ENCODE measurements around the gene CLTRN.
"Not testable (repeated sequence)": the region's sequence is repeated elsewhere in the genome, so short reads cannot be mapped to it uniquely, and the experiment has no call there.

The CLTRN gene, protein sequence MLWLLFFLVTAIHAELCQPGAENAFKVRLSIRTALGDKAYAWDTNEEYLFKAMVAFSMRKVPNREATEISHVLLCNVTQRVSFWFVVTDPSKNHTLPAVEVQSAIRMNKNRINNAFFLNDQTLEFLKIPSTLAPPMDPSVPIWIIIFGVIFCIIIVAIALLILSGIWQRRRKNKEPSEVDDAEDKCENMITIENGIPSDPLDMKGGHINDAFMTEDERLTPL

DNA sequence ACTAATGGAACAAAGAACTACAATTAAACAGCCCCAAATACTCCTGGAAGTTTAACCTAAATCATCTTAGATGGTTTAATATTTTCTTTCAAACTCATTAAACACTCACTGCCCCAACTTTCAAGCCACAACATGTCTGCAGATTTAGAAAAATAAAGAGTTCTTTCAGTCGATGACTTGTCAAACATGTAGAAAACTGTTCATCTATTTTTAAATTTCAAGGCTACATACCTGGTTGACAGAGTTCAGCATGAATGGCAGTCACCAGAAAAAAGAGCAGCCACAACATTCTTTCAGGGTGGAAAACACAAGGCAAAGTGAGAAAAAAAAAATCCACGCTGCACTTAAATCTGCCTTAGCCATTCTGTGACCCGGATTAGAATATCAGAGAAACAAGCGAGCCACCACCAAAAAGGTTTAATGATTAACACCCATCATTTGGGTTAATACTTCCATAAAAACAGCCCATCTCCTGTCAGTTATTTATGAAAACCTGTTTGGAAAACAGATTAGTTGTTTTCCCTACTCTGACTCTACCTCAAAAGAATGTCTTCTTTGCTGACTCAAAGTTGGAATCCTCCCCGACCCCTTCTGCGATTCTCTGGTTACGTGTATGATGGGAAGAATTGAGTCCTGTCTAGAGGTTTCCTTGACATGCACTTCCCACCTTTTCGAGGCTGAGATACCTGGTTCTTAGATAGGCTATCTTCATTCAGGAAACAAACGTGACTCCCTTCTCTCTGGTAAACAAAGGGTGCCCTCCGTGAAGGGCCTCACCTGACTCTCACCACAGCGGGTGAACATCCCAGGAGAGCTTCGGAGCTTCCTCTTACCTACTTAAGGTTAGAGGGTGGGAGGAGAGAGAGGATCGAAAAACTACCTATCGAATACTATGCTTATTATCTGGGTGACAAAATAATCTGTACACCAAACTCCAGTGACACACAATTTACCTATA lies at the start of gene CLTRN:
Gene CLTRN (minus strand): TSS at position 319 of the 958 bp plus-strand sequence. CDS start 30 bp downstream, at position 289.
- no peak for DNase-seq

DNA sequence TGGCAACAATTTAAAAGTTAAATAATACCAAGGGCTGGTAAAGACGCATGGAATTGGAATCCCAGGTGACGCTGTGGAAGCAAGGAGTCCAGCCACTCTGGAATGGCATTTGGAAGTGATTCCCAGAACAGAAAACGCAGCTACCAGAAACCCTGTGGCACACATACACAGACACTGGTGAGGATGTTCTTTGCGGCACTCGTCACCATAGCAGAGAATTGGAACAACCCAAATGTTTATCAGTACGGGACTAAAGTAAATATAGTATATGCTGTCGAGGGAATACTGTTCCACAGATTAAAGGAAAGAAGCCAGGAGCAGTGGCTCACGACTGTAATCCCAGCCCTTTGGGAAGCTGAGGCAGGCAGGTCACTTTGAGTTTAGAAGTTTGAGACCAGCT lies 39.7 kb upstream of the CLTRN start:
- not testable (repeated sequence) for DNase-seq

DNA sequence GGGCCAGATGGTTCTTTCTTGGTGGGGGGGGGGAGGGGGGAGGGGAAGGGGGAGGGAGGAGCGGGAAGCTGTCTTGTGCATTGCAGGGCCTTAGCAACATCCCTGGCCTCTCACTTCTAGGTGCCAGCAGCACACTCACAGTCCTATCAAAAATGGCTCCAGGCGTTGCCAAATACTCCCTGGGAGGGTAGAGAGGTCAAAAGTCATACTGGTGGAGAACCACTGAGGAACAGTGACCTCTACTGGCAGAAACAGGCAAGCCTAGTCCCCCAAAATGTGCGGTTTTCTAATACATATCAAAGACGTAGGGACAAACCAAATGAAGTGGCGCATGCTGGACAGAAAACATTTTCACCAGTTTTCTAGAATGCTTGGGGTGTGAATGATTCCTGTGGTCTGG lies 39.2 kb upstream of the CLTRN start:
- not testable (repeated sequence) for DNase-seq

DNA sequence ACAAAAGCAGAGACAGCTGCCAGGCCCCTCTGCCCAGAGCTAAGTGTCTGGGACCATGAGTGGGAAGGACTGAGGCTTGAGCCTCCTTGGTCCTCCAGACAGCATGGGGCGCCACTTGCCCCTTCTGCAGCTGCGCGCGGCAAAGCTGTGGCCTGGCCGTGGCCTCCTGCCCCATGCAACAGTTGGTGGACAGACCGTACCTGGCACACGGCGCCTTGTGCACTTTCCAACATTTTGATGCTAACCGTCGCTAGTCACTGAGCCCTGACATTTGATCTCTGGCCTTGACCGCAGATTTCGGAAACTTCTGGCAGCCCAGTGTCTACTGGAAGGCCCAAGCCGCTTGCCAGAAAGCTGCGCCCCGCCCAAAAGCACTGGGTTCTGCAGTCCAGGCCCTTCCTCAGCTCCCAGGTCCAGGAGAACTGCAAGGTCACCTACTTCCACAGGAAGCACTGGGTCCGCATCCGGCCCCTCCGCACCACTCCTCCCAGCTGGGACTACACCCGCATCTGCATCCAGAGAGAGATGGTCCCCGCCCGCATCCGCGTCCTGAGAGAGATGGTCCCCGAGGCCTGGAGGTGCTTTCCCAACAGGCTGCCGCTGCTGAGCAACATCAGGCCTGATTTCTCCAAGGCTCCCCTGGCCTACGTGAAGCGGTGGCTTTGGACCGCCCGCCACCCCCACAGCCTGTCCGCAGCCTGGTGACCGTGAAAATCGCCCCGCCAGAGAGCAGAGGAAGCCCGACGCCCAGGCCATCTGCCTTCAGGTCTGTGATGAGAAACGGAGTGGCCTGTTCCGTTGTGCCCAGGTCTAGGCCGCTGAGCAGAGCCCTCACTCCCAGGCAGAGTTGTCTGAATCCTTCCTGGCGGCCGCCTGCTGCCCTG lies 38.1 kb upstream of the CLTRN start:
- DNase-seq: no peak

DNA sequence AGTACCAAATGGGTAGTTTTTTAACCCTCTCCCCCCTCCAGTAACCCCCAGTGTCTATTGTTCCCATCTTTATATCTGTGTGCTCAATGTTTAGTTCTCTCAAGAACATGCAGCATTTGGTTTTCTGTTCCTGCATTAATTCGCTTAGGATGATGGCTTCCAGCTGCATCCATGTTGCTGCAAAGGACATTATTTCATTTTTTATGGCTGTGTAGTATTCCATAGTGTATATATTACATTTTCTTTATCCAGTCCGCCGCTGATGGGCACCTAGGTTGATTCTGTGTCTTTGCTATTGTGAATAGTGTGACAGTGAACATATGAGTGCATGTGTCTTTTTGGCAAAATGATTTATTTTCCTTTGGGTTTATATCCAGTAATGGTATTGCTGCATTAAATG lies 31.9 kb upstream of the CLTRN start:
- DNase-seq: no peak

DNA sequence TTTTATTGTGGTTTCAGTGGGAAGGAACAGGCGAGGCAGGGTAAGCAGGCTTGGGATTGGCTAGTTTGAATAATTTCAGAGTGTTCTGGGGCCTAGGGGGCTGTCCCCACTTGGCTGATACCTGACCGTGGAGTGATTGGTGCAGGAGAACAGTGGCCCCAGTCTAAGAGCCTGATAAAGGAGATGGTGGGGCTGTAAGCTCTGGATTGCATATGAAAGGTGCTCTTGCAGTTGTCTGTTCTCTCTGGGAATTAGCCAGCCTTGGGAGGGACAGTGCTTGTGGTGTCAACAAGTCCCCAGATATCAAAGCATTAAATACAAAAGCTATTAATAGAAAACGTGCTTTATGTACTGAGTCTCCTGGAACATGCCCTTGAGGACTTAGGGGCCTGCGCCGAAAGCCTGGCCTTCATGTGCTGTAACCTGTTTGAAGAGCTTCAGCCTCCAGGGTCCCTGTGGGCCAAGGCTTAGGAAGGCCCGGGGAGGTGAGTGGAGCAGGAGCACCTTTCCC lies 30.4 kb upstream of the CLTRN start:
- DNase-seq: no peak

DNA sequence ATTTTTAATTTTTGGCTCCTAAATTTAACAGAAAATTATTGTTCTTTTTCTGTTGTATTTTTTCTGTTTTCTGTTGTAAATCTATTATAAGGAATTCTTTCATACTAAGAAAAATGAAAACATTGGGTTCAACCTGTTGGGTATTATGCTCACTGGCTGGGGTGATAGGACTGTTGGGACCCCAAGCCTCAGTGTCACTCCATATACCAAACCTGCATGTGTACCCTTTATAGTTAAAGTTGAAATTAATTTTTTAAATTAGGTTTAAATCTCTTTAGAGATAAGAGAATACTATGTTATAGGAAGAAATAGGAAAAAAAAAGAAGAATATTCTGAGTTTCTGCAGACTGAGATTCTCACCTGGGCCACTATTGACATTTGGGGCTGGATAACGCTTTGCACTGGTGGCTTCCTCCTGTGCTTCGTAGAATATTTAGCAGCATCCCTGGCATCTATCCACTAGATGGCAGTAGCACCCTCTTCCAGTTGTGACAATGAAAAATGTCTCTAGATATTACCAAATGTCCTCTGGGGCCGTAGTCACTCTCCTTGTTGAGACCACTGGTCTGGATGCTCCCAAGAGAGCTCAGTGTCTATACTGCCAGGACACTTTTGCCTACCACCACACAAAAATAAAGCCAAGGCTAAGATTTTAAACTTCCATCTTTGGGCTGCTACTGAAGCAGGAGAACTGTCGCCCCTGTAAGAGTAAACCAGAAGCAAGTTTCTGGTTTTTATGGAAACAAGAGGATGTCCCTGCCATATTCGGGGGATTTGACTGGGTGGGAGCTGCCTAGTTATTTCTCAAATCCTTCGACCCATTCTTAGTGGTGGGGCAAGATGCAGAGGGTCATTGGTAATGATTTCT lies 22.4 kb upstream of the CLTRN start:
- peak; percentile 31 to 55 for DNase-seq

DNA sequence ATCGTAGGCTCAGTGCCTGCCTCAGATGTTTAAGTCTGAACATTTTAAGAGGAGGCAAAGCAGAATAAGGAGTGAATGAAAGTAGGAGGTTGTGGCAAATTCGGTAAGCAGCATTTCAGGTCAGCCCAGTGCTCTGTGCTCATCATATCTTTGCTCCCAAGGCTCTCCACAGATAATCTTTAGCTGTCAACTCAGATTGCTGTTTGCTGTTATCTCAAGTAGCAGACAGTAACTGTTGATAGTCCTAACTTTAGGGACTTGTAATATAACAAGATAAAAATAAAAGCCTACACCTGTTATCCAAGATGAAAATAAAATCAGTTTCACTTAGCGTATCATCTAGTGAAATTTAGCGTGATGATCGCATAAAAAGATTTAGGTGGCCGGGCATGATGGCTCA lies 18.6 kb upstream of the CLTRN start:
- no peak for DNase-seq

DNA sequence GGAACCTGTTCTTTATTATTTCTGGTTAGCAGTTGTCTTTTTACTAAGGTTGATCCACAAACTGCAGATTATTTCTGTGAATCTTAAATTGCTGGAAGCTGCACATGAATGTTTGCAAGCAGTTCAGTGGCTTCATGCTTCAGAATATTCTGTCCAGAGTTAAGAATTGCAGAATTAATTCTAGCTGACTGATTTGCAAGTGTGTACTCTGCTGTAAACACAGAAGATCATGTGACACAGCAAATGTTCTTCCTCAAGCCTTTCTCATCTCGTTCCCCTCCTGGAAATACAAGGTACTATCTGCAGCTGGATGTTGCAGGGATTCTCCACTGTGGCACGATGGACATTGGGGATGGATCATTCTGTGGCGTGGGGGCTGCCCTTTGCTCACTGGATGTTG lies 16.8 kb upstream of the CLTRN start:
- no peak for DNase-seq

DNA sequence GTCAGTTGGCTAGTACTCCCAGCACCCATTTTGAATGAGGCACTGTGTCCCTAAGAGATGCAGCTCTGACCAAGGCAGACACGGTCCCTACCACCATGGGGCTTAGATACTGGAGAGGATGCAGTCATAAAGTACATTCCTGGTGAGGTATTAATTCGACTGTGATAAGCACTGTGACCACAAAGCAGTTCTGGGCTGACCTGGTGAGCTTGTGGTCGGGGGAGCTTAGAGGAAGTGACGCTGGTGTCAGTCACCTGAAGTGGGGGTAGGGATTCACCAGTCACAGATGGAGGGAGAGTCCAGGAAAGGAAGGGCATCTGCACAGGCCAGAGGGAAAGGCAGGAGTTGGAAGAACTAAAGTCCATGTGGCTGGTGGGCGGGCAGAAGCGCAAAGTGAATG lies 15.8 kb upstream of the CLTRN start:
- DNase-seq: no peak

DNA sequence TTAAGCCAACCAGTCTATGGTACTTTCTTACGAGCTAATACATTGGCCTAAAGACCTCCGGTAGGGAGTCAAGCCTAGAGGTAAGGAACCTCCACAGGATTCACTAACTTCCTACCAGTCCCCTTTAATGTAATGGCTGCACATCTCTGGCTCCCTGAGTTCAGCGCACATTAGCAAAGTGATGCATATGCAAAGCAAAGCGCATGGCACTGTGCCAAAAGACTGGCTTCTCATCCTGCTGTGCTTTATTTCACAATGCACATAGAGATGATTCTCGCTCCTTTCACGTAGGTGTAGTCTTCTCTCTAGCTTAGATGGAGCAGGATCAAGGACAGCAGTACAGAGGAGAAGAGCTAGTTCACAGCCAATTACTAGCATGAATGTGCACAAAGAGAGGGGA lies 14.6 kb upstream of the CLTRN start:
- no peak for DNase-seq

DNA sequence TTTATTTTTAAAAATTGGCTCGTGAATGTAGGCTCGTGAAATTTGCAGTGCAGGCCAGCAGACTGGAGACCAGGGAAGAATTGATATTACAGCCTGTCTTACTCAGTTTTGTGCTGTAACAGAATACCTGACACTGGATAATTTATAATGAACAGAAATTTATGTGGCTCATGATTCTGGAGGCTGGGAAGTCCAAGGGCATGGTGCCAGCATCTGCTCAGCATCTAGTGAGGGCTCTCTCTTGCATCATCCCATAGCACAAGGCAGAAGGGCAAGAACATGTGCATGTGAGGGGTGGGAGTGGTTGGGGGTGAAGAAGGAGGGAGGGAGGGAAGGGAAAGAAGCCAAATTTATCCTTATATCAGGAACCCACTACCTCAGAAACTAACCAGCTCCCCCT lies 13.7 kb upstream of the CLTRN start:
- DNase-seq: no peak

DNA sequence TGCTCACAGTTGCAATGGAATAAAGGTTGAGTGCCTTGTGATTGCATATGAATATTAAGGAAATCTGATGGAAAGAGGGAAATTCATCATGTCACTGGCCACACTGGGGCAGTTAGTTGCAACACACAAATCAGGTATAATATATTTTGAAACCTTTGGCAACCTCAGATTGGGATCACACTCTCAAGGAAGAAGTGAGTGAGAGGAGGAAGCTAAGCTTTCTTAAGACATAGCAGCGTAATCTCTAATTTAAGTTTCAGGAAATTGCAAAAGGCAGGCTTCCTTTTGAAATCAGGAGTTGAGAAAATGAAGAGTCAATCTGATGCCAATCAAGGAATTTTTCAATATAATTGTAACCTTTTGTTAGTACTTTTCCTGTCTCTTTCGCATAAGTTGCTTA lies 12.3 kb upstream of the CLTRN start:
- no peak for DNase-seq

DNA sequence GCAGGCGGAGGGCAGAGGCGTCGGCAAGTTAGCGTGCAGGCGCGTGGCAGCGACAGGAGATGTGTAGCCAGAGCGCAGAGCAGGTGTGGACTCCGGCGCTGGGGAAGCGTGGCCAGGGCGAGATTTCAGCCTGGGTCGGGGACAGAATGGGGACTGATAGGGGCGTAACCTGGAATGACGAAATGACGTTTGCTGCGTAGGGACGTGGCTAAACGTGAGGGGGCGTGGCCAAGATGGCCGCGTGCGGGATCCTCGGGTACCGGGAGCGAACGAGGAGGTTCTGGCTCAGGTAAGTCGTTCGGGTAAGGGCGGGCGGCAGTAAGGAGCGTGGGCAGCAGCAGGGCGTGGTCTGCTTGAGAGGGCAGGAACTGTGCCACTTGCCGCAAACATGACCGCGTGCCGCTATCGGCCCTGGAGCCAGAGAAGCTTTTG lies 10.9 kb upstream of the CLTRN start:
- peak; percentile 84 for DNase-seq

DNA sequence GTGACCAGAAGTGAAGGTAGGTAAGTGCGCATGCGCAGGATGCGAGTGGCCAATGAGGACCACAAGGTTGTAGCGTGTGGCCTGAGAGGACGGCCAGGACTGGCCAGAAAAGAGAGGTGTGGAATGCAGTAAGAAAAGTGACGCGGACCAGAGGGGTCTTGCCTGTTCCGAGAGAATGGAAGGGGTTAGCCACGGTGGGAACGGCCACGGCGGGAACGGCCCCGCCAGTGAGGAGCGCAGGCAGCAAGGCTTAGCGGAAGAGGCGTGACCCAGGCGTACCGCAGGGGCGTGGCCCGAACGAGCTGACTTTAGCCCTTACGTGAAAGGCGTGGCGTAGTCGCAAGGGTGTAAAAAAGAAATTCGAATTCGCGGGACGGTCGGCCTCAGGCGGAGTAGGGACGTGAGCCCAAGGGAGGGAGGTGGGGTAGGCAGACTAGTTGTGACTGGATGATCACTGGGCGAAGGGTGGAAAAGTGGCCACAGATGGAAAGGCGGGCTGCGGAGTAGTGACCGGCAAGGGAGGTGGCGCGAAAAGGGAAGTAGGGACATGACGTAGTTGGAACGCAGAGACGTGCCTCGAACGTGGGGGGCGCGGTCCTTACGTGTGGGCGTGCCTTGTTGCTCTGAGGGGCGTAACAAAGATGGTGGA lies 10.4 kb upstream of the CLTRN start:
- DNase-seq: peak; percentile 87 to 88

DNA sequence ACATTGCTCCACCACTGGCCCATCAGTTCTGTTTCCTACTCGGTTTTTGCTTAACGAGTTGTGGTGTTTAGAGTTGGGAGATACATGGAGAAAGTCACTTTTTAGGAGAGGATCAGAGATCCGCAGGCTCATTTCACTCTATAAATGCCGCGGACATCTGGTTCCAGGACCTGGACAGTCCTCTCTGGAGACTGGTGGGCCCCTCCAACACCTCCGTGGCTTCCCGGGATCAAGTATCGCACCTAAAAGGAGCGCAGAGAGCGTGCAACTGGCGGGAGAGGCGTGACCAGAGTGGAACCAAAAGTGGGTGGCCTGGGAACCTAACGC lies 9.9 kb upstream of the CLTRN start:
- DNase-seq: no peak

DNA sequence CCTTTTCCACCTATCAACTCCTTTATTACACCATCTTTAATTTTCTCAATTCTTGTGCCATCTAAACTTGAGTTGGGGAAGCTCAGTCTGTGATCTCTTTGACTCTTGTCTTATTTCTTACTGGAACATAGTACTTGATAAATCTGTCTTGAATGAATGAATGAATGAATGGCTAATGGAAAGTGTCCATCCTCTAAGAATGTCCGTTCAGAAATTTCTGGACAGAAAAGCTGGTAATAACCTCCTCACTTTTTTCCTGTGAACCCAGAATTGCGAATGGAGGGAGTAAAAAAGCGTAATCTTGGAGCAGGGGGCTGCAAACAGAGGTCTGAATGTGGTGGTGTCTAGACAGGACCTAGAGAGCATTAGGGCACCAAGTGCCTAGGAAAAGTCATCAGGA lies 9.4 kb upstream of the CLTRN start:
- no peak for DNase-seq

DNA sequence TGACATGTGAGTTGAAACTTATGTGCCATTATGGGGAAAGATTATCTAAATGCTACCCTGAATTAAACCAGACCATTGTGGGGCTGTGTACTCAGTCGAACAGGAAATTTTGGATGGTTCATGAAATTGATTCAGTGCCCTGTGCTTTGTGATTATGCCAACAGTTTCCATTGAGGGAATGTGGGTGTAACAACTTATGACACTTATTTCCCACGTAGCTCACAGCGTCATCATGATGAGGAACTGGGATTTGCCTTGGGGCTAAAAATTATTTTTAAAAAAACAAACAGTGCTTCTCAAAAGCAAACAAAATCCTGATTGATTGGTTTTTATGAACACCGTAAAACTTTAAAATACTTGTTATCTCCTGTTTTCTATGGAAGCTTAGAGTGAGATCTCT lies 8.3 kb upstream of the CLTRN start:
- no peak for DNase-seq

DNA sequence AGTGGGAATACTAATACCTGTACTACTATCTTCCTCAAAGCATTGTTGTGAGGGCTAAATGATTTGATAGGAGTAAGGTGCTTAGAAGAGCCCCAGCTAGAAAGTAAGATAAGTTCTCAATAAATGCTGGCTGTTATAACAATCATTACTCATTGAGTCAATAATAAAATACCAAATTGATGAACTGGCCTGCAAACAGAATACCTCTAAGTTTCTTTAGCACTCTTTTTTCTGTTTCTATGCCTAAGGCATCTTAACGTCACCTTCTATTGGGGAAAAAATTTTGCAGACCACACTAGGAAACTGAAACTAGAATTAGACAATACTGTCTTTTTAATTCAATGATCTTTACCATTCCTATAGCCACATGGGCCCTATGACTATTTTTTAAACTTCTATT lies 1.2 kb downstream of the CLTRN start:
- no peak for DNase-seq

DNA sequence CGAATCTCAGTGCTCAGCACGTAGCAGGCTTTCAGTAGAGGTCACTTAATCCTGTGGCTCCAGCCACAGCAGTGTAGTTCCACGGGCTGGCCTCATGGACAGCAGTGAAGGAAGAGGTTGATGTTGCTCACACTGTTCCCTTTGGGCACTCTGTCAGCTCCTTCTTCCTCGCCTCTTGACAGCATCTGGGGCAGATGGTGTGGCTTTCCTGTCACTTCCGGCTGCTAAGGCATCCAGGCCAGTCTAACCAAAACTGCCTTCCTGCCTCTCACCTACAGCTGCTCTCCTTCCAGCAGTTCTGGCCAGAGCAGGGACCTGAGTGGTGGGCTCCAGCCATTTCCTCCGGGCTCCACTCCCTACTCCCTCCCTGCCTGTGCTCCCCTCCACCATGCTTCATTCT lies 9.8 kb downstream of the CLTRN start:
- DNase-seq: not testable (repeated sequence)

DNA sequence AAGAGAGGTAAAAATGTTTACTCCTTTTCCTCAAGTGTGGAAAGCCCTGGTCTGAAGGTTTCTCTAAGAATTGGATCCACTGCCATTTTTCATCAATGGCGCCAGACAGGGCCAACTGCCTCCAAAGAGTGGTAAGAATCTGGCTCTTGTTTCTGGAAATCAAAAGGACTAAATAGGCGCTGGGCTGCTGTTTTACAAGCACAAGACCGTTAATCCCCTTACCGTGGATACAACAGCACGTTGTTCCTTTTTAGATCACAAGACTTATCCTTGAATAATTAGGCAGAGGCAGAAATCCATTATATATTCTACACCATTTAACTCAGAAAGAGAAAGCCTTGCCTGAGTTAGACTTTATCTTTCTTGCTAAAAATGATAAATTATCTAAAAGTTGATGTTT lies 10.6 kb downstream of the CLTRN start:
- no peak for DNase-seq

DNA sequence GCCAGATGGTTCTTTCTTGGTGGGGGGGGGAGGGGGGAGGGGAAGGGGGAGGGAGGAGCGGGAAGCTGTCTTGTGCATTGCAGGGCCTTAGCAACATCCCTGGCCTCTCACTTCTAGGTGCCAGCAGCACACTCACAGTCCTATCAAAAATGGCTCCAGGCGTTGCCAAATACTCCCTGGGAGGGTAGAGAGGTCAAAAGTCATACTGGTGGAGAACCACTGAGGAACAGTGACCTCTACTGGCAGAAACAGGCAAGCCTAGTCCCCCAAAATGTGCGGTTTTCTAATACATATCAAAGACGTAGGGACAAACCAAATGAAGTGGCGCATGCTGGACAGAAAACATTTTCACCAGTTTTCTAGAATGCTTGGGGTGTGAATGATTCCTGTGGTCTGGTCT lies 17.1 kb downstream of the CLTRN start:
- DNase-seq: not testable (repeated sequence)
